ENCODE data around the gene DENND1A. TPM values are rescaled to one million over a fixed set of nuclear protein-coding genes. Genes with fewer than 3 reads are reported as not detected.

DENND1A gene
- total RNA-seq, 4 donors from 2014 or later: 20.9 to 33.6 (median 23.7) TPM

DNA sequence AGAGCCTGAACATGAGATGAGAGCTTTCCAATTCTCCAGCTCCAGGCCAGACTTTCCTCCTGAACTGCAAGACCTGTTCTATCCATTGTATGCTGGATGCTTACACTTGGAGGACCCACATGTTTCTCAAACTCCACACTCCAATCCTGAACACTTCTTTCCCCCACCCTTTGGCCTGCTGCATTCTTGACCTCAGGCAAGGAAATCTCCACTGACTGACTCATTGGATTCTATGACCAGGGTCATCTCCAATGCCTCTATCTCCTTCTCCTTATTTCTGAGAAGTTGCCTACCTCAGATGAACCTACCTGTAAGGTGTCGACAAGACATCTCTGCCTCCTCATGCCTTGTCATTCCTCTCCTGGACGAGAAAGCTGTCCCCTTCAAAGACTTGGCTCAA, 420.3 kb downstream of the DENND1A start:
- 100% methylated on average over 2 of the region's 2 CpGs; no CpG with 5 or more reads in 1 of the 2 donors for WGBS, 2 donors (ENCODE audit: low coverage in 1 of 2)
- Histone ChIP-seq H3K4me1 (peaks cover 0 to 5% (median 0%) of the 10 kb centered on the region in 3 donors), H3K4me3 (no peak overlapping the region), H3K36me3 (peaks cover 0 to 14% of the 10 kb centered on the region in 2 donors), H3K27ac (no peak overlapping the region), H3K9me3 (no peaks in the 10 kb centered on the region), H3K27me3 (no peaks in the 10 kb centered on the region)
- ATAC-seq: no peak
- TF ChIP-seq POLR2A (IDR thresholded peaks at IDR 0.05): no peak
- TF ChIP-seq POLR2AphosphoS5 (IDR thresholded peaks at IDR 0.05): no peak

DNA sequence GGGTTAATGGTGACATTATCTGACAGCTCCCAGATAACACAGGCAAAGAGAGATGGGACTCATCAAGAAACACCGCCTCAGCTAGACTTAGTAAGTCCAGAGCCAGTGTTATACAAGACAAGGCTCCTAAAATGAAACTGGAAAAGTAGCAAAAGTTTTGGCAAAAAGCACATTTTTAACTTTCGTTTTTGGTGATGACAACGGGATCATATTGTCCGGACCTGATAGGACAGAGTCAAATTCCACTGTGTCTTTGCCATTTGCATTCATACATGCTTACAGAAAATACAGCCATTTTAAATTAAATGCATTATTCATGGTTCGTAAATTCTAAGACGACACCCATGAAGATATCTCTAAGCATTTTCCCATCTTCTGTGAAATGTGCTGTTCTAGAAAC, 421.9 kb downstream of the DENND1A start:
- Histone ChIP-seq H3K36me3 (peaks cover 0 to 10% of the 10 kb centered on the region in 2 donors), H3K4me3 (no peak overlapping the region), H3K9me3 (no peaks in the 10 kb centered on the region), H3K27me3 (no peaks in the 10 kb centered on the region), H3K27ac (no peak overlapping the region), H3K4me1 (peaks cover 0 to 5% (median 0%) of the 10 kb centered on the region in 3 donors)
- no peak for ATAC-seq
- TF ChIP-seq CTCF (IDR thresholded peaks at IDR 0.05): no peak
- TF ChIP-seq POLR2A (IDR thresholded peaks at IDR 0.05): no peak
- TF ChIP-seq POLR2AphosphoS5 (IDR thresholded peaks at IDR 0.05): no peak
- no peak for TF ChIP-seq EP300 (IDR thresholded peaks at IDR 0.05)
- WGBS, 2 donors (ENCODE audit: low coverage in 1 of 2): 52 to 59% methylated on average over 5 to 6 of the region's 6 CpGs

GRCh38 chr9:123505496-123505895, 424.4 kb downstream of the DENND1A start:
- TF ChIP-seq CTCF (IDR thresholded peaks at IDR 0.05) (no peak), POLR2AphosphoS5 (IDR thresholded peaks at IDR 0.05) (no peak), EP300 (IDR thresholded peaks at IDR 0.05) (no peak), POLR2A (IDR thresholded peaks at IDR 0.05) (no peak)
- Histone ChIP-seq H3K4me3 (no peak overlapping the region), H3K27ac (no peak overlapping the region), H3K4me1 (peaks cover 0 to 5% (median 0%) of the 10 kb centered on the region in 3 donors), H3K9me3 (no peaks in the 10 kb centered on the region), H3K27me3 (no peaks in the 10 kb centered on the region), H3K36me3 (peaks cover 0 to 7% of the 10 kb centered on the region in 2 donors)
- WGBS, 2 donors (ENCODE audit: low coverage in 1 of 2): 47 to 67% methylated on average over 7 of the region's 7 CpGs
- ATAC-seq: no peak

DNA sequence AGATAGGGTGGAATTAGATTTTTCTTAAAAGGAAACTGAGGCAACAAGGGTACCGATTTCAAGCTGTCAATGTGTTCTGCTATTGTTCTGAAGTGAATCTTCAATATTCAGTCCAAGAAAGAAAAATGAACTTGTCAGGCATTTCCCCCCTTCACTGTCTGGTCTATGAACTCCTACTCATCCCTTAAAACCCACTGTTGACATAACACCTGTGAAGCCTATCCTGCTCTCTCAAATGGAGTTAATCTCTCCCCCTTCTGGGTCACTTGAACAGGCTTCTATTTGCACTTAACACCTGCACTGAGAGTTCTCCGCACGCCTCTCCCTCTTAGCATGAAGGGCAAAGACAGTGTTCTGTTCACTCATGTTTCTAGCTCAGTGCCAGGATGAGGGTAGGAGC, 429.6 kb downstream of the DENND1A start:
- no peak for ATAC-seq
- no peaks in the 10 kb centered on the region for H3K9me3 ChIP-seq
- 79 to 96% methylated on average over 2 to 3 of the region's 3 CpGs for whole genome bisulfite sequencing, 2 donors (ENCODE audit: low coverage in 1 of 2)
- no peaks in the 10 kb centered on the region for H3K36me3 ChIP-seq
- TF ChIP-seq POLR2A (IDR thresholded peaks at IDR 0.05) (no peak), EP300 (IDR thresholded peaks at IDR 0.05) (no peak), POLR2AphosphoS5 (IDR thresholded peaks at IDR 0.05) (no peak), CTCF (IDR thresholded peaks at IDR 0.05) (no peak)
- H3K27ac ChIP-seq: no peak overlapping the region
- H3K27me3 ChIP-seq: no peaks in the 10 kb centered on the region
- no peaks in the 10 kb centered on the region for H3K4me1 ChIP-seq
- H3K4me3 ChIP-seq: no peak overlapping the region

DNA sequence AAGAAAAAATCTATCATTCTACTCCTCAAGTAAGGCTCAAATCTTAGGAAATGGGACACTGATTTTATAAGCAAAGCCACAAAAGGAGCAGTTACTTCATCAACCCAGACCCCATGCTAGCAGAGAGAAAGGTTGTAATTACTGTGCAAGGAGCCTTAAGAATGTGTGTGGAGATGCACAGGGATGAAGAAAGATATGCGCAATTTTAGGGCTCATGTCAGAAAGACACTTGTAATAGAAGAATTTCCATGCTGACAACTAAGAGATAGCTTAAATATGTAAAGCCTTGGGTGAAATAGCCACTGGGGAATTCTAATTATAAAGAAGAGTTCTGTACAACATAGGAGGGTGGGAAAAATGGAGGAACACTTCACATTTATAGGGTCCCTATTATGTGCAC, 432.1 kb downstream of the DENND1A start:
- no peak for TF ChIP-seq EP300 (IDR thresholded peaks at IDR 0.05)
- 91 to 100% methylated on average over 1 of the region's 1 CpG for WGBS, 2 donors (ENCODE audit: low coverage in 1 of 2)
- no peak for ATAC-seq
- Histone ChIP-seq H3K27ac (no peak overlapping the region), H3K4me3 (no peak overlapping the region), H3K9me3 (no peaks in the 10 kb centered on the region), H3K4me1 (no peaks in the 10 kb centered on the region), H3K27me3 (no peaks in the 10 kb centered on the region), H3K36me3 (no peaks in the 10 kb centered on the region)

DNA sequence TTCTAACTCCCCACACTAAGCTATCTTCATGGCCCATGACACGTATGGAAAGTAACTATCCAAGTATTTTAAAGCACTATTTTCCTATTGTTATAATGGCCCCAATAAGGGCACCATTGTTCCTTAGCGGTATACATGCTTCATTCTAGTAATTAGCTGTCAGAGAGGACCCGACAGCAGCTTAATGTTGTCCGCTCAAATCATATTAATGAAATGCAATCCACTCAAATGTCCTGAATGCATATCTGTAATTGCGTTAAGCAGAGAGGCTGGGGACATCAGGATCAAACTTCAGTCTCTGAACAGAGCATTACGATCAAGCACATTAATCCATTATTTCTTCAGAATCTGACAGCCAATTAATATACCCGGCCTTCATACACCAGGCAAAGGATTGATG, 434.2 kb downstream of the DENND1A start:
- Histone ChIP-seq H3K27me3 (no peaks in the 10 kb centered on the region), H3K27ac (no peak overlapping the region), H3K9me3 (no peaks in the 10 kb centered on the region), H3K4me1 (no peaks in the 10 kb centered on the region), H3K4me3 (no peak overlapping the region), H3K36me3 (peaks cover 0 to 7% of the 10 kb centered on the region in 2 donors)
- TF ChIP-seq POLR2AphosphoS5 (IDR thresholded peaks at IDR 0.05) (no peak), CTCF (IDR thresholded peaks at IDR 0.05) (no peak), POLR2A (IDR thresholded peaks at IDR 0.05) (no peak), EP300 (IDR thresholded peaks at IDR 0.05) (no peak)
- 91% methylated on average over 6 to 7 of the region's 7 CpGs for WGBS, 2 donors (ENCODE audit: low coverage in 1 of 2)
- no peak for ATAC-seq
